ENCODE results near the gene ACTL6B.

ACTL6B gene

GRCh38 chr7:100599911-100600729, 56.1 kb downstream of the ACTL6B start:
- no peak for DNase-seq (ENCODE audit: low read depth)

DNA sequence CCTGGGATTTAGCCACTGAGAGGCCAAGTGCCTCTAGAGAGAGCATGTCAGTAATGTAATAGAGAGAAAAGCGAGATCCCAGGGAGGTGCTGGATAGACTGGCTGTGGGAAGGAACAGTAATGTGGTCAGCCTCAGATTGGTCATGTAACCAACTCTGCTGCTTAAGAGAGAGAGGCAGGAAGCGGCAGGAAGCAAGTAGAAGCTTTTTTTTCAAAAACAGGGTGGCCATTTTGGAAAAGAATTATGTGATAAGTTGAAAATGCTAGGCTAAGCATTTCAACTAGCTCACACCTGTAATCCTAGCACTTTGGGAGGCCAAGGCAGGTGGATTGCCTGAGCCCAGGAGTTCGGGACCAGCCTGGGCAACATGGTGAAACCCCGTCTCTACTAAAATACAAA, 57.8 kb downstream of the ACTL6B start:
- no peak for DNase-seq (ENCODE audit: low read depth)

- no peak for DNase-seq (ENCODE audit: low read depth)
These were observed 61.1 kb downstream of the ACTL6B start for GRCh38 chr7:100595188-100595587.

All from activated T-cell treated with anti-CD3 and anti-CD28 coated beads for 48 hours (primary cell).